Stimulated activated CD8-positive, alpha-beta memory T cell treated with anti-CD3 and anti-CD28 coated beads, Interleukin-12 subunit alpha, Interleukin-12 subunit beta, amount 100 ng/mL, for 1 hour (primary cell): Measurements from ENCODE around the gene UGT3A1.
"Not testable (repeated sequence)": the region's sequence is repeated elsewhere in the genome, so short reads cannot be mapped to it uniquely, and the experiment has no call there.

Source experiments
- DNase-seq: peaks from one replicate; pipeline ENCODE4 v3.0.0-alpha.2; 2020; ENCODE audit warnings: low read depth

Gene UGT3A1

GRCh38 chr5:35990941-35991611, at the start of gene UGT3A1:
Gene UGT3A1 (minus strand): TSS chr5:35991390. CDS start chr5:35991240, 150 bp downstream.
- DNase-seq: no peak

GRCh38 chr5:36035696-36036095, 44.5 kb upstream of the UGT3A1 start:
- no peak for DNase-seq

- DNase-seq: not testable (repeated sequence)
These were observed 43.4 kb upstream of the UGT3A1 start for GRCh38 chr5:36034536-36035134.

- no peak for DNase-seq
These were observed 42.3 kb upstream of the UGT3A1 start for GRCh38 chr5:36033486-36033885.

- no peak for DNase-seq
These were observed 41.9 kb upstream of the UGT3A1 start for GRCh38 chr5:36033047-36033446.

GRCh38 chr5:36031223-36031622, 40.0 kb upstream of the UGT3A1 start:
- DNase-seq: no peak

GRCh38 chr5:36029914-36030313, 38.7 kb upstream of the UGT3A1 start:
- no peak for DNase-seq

- DNase-seq: no peak
These were observed 37.8 kb upstream of the UGT3A1 start for GRCh38 chr5:36028816-36029465.

- no peak for DNase-seq
These were observed 36.5 kb upstream of the UGT3A1 start for GRCh38 chr5:36027711-36028110.

- no peak for DNase-seq
These were observed 35.7 kb upstream of the UGT3A1 start for GRCh38 chr5:36026706-36027465.

GRCh38 chr5:36022246-36022645, 31.1 kb upstream of the UGT3A1 start:
- DNase-seq: not testable (repeated sequence)

- not testable (repeated sequence) for DNase-seq
These were observed 28.4 kb upstream of the UGT3A1 start for GRCh38 chr5:36019584-36019983.

- DNase-seq: no peak
These were observed 26.4 kb upstream of the UGT3A1 start for GRCh38 chr5:36017622-36018021.

GRCh38 chr5:36017004-36017403, 25.8 kb upstream of the UGT3A1 start:
- no peak for DNase-seq

GRCh38 chr5:36013182-36013581, 22.0 kb upstream of the UGT3A1 start:
- DNase-seq: no peak

GRCh38 chr5:36009698-36010097, 18.5 kb upstream of the UGT3A1 start:
- DNase-seq: no peak

- DNase-seq: no peak
These were observed 16.2 kb upstream of the UGT3A1 start for GRCh38 chr5:36007366-36007765.

GRCh38 chr5:36006163-36006562, 15.0 kb upstream of the UGT3A1 start:
- DNase-seq: no peak

- no peak for DNase-seq
These were observed 9.8 kb upstream of the UGT3A1 start for GRCh38 chr5:36001032-36001431.

- DNase-seq: no peak
These were observed 8.4 kb upstream of the UGT3A1 start for GRCh38 chr5:35999547-35999946.

- no peak for DNase-seq
These were observed 4.9 kb upstream of the UGT3A1 start for GRCh38 chr5:35996076-35996475.

- DNase-seq: no peak
These were observed 670 bp downstream of the UGT3A1 start for GRCh38 chr5:35990520-35990919.

- no peak for DNase-seq
These were observed 2.7 kb downstream of the UGT3A1 start for GRCh38 chr5:35988529-35988928.
